HG02571 (cell line): ENCODE measurements around the gene PCBP3.
"Not testable (repeated sequence)": the region's sequence is repeated elsewhere in the genome, so short reads cannot be mapped to it uniquely, and the experiment has no call there.

Experiments used
- ATAC-seq: cut with Tn5 transposase; IDR thresholded peaks from one replicate; pipeline ENCODE4 v1.9.1; 2021; ENCODE audit warnings: mild to moderate bottlenecking, moderate library complexity; ENCODE audit not compliant: unreplicated experiment

The PCBP3 gene

GRCh38 chr21:45940091-45940490 is 296.6 kb downstream of the PCBP3 start:
- no peak for ATAC-seq

DNA sequence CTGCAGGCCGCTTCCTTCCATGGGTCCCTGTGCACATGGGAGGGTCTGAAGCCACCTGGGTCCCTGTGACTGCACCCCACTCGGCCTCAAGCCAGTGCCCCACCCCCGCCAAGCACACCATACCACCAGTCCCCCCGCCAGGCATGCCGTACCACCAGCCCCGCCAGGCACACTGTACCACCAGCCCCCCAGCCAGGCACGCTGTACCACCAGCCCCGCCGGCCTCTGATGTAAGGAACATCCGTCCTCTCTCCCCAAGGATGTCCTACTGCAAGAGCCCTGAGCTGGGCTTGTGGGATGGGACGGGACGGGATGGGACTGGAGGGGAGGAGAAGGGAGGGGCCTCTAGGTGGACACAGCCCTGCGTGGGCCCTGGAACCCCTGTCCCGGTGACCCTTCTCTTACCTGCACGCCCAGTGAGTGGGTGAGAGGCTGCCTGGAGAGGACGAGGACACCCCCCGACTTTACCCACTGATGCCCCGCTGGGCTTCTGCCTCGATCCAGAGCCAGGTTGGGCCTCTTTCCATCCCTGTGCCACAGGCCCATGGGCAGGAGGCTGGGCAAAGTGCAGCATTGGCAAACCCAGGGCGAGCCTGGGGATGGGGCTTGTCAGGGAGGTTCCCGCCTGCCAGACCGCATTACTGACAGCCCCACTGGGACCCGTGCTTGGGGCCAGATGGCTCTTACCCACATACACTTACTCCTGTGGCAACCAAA is 297.3 kb downstream of the PCBP3 start:
- no peak for ATAC-seq

GRCh38 chr21:45941338-45941710 is 297.8 kb downstream of the PCBP3 start:
- no peak for ATAC-seq

DNA sequence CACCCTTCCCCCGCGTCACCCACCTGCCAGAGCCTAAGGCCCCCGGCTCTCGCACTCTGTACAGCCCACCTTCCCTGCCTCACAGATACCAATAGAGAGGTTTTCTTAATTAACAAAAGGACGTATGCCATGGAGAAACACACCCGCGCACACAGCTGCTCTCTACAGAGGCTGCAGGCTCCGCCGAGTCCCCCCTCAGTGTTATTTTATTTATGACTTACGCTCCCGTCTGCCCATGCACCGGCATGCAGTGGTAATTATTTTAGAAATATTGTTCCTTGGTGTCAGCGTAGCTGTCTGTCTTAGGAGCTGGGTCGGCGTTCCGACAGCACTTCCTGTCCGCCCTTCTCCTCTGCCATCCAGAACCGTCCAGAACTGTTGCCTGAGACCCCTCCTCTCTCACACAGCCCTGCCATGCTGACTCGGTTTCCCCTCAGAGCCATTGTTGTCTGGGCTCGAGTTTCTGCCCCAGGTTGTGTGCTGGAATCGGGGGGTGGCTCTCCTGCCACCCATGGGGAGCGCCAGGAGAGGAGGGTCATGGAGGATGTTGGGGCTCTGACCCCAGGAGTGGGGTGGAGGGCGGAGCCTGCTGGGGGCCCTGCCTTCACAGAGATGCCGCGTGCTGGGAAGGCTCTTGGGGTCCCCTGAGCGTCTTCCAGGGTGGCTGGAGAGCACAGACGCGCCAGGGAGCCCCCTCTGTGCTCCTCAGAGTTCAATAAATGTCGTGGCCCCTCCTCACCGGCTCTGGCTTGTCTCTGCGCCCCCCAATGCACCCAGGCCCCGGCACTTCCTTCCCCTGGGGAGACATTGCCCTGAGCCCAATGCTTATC is 298.4 kb downstream of the PCBP3 start:
- no peak for ATAC-seq

DNA sequence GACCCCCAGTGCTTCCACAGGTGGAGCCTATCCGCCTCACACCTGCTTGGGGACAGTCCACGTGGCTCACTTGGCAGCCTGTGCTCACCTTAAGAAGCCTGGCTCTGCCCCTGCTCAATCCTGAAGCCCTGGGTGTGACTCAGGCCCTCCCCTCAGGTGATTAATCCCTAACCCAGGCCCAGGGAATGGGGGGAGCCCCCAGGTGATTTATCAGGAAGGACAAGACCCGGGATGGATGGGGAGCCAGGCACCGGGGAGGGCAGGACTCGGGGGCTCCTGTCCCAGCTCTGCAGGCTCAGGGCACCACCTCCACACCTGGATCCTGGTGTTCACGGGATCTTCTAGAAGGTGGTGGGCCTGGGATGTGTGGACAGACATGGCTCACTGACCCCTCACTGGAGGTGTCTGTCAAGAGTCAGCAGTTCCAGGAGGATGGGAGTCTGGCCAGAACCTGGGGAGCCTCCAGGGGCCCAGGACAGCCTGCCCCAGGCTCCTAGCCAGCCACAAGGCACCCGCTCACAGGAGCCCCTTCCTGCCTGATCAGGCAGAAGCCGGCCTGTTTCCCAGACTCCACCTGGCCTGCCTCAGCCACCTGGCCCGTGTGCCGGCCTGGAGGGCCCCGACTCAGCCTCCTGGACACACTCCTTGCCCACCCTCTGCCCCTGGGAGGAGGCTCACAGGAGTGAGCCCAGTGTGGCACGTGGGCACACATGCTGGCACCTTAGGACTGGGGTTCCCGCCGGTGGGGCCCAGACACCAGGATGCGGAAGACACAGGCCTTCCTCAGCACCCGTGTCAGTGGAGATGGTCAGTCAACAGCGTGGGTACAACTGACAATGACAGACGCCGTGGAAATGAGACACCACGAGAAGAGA is 299.5 kb downstream of the PCBP3 start:
- ATAC-seq: no peak

GRCh38 chr21:45943630-45944540 is 300.4 kb downstream of the PCBP3 start:
- no peak for ATAC-seq

DNA sequence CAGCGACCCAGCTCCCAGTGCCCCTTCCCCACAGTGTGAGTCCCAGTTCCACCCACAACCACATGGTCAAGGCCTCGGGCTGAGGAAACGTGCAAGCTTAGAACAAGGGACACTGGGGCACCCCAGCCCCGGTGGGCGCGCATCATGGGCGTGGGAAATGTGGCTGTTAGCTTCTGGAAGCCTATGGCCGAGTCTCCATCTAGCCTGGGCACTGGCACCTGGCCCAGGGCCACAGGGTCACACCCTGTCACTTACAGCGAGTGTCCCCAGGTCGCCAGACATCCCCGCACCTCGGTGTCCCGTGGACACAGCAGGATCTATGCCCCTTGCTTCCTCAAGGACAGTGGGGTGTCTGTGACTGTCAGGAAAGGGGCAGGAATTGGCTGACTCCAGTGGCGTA is 301.1 kb downstream of the PCBP3 start:
- no peak for ATAC-seq

- no peak for ATAC-seq
These were observed 301.7 kb downstream of the PCBP3 start for GRCh38 chr21:45945066-45945867.

DNA sequence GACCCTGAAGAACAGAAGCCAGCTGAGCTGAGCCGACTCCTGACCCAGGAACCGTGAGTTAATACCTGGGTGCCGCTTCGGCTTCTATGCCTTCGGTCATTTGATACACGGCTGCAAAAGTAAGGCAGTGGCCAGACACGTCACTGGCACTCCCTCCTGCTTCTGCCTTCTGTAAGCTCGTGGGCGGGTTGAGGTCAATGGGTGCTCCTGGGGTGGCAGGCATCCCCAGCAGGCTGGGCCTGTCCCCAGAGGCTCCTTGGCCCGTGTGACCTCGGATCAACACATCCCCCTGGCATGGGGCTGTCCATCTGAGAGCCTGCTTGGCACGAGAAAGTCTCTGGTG is 302.3 kb downstream of the PCBP3 start:
- no peak for ATAC-seq

GRCh38 chr21:45947296-45947695 is 303.8 kb downstream of the PCBP3 start:
- ATAC-seq: no peak

DNA sequence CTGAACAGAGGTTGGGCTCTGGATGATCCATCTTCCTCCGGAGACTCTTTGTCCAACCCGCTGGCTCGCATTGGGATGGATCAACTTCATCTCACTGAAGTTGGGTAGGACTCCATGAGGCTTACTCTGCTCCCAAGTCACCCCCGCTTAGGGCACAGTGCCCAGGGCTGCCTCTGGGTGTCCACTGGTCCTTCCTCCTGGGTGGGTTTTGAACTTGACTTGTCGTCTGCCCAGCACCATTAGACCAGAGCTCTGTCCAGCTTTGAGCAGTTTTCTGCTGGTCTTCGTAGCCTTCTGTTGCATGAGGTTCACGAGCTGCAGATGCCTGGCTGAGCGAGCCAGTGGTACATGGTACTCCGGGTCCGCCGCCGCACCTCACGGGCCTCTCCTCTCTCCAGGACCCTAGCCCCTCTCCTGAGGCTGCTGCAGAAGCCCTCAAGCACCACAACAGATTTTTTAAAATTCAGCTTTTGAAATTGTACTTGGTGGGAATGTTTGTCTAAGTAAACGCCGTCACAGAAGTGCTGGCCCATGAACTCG is 304.3 kb downstream of the PCBP3 start:
- ATAC-seq: no peak

- ATAC-seq: no peak
These were observed 305.1 kb downstream of the PCBP3 start for GRCh38 chr21:45948576-45949141.

DNA sequence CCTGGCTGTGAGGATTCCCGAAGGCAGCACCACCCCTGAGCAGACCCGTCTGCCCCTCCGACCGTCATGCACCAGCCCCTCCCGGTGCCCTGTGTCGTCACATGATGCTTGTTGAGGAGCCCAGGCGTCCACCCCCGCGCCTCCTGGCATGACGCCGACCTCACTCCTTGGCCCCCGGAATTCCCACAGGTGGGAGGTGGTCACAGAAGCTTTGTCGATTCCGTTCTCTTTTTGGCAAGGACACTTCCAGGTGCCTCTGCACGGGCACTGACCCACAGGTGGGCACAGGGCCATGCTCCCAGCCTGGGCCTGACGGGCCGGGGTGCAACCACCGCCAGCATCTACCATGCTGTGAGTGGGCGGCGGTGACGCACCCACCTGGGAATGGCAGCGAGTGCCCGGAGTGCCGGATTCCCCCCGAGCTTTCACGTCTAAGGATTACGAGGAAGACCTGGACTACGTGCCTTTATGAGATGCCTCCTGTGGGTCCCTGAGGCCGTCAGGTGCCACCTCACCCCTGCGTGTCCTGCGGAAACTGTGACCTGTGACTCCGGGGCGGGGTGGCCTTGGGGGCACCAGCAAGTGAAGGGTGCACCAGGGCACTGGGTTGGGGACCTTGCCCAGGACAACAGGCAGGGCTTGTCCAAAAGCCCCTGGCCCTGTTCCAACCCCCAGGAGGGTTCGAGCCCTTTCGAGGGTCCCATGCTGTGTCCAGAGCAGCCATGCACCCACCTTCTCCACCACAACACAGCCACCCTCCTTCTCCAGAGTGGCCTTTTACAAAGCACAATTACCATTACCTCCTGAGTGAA is 306.6 kb downstream of the PCBP3 start:
- ATAC-seq: no peak

DNA sequence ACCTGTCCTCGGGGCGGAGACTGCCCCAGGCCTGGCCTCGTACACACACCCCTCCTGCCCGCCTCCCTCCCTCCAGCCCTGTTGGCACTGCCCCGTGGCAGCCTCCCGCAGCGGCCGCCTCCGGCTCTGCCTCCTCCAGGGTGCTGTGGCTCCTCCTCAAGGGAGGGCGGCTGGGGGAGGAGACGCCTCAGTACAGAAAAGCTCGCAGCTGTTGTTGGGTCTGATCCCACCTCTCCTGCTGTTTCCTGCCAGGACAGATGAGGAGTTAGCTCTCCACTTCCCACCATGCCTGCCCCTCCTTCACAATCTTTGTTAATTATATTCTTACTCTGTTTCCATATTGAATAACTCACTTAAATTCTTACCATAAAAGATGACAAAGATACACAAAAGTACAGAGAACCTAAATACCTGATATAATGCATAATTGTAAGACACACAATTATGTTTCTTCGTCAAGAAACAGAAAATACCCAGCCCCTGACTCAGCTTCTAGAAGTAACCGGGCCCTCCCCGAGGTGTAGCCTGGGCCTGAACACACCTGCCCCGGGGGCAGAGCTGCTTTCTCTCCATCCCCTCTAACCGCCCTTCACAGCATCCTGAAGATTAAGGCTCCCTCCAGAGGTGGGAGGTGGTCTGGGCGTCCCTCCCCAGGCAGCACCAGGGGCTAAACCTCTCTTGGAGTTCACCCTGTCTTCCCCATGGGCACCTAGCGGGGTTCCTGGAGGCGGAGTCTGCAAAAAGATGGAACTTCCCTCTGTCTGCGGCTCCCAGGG is 307.4 kb downstream of the PCBP3 start:
- no peak for ATAC-seq

- no peak for ATAC-seq
These were observed 308.2 kb downstream of the PCBP3 start for GRCh38 chr21:45951676-45952075.

DNA sequence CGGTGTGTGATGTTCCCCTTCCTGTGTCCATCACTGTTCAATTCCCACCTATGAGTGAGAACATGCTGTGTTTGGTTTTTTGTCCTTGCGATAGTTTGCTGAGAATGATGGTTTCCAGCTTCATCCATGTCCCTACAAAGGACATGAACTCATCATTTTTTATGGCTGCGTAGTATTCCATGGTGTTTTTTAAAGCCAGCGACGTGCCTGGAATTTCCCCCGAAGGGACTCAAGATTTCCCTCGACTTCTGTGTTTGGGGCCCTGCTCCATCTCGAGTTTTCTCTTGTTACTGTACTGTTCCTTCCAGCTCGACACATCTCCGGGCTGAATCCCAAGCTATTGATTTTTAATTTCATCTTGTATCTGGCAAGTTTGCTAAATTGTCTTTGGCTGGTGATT is 309.0 kb downstream of the PCBP3 start:
- ATAC-seq: not testable (repeated sequence)

DNA sequence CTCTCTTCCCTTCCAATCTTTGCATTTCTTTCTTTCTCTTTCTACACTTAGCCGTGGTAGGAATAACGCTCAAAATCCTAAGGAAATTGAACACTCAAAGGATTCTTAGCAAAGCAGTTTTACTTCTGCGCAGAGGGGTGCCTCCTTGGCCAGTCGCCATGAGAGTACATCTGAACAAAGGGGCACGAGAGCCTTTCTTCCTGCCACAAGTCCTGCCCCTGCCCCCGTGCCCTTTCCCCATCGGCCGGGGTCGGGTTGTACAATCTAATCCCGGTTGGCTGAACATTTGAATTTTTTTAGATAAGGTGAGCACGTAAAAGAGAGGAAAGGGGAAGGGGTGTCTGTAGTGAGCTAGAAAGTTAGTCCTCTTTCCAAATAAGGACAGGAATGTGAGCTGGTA is 309.4 kb downstream of the PCBP3 start:
- no peak for ATAC-seq

DNA sequence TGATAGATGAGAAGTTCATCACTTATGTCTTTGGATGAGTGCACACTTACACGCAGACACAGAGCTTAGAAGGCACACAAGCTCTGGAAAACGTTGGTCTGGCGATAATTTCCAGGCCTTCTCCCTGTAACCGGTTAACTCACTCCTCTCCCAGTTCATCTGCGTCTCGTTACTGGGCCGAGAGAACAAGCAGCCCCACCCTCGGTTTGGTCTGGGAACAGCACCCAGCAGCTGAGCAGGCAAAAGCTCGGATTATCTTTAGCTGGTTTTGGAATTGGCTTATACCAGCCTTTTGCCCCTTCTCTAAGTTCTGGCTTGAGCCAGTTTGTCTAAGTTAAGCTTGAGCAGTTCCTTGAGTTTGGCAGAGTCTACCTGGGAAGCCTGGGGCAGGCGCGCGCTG is 310.7 kb downstream of the PCBP3 start:
- ATAC-seq: no peak
